Measurements from ENCODE around the gene ZNF431.
"Not testable (repeated sequence)": the region's sequence is repeated elsewhere in the genome, so short reads cannot be mapped to it uniquely, and the experiment has no call there.

Gene ZNF431

DNA sequence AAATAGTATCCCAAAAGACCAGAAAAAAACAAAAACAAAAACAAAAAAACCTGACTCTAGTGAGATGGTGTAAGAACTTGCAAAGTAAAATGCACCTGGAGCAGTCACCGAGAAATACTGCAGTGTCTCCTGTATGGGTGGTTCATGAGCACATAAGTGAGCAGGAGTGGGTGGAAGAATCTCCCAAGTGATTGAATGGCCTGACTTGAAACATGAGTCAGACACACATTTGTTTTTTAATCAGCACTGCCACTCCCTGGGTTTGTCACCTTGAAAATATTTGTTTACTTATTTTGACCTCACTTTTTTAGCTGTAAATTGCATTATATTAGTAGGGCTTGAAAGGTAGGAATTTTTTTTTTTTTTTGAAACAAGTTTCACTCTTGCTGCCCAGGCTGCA is 2.0 kb downstream of the ZNF431 start:
- DNase-seq (ENCODE audit: extremely low read depth in 1 of 2, low read depth in 1 of 2) = no peak

DNA sequence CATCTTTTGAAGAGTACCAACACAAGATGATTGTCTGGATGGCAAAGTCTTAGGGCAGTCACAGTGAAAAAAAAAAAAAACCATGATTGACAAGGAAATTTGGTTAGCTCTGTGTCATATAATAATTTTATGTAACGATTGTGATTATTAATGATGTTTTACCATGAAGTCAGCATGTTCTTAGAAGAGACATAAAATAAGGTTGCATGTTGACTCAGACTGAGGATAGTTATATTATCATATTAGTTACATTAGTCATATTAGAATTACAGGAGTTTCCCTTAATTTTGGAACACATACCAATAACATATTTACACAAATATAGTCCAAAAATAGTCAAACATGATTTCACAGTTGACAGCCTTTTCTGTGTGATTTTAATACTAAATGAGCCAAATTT is 5.7 kb downstream of the ZNF431 start:
- DNase-seq (ENCODE audit: extremely low read depth in 1 of 2, low read depth in 1 of 2) = no peak

DNA sequence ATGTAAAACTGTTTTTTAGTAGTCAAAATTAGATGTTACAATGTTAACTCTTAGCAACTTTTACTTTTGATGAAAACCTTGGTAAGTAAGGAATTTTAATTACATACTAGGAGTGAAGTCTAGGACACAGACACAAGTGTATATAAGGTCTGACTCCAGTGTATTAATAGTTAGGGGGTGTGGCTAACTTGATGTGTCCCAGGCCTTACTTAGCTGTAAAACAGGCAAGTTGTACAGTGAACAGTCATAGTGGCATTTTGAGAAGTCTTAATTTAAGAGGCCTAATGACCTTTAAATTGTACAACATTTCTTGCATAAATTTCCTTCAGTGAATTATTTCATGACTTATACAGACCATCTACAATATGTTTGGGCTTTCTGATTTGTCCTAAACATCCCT is 6.8 kb downstream of the ZNF431 start:
- DNase-seq (ENCODE audit: extremely low read depth in 1 of 2, low read depth in 1 of 2) = no peak

DNA sequence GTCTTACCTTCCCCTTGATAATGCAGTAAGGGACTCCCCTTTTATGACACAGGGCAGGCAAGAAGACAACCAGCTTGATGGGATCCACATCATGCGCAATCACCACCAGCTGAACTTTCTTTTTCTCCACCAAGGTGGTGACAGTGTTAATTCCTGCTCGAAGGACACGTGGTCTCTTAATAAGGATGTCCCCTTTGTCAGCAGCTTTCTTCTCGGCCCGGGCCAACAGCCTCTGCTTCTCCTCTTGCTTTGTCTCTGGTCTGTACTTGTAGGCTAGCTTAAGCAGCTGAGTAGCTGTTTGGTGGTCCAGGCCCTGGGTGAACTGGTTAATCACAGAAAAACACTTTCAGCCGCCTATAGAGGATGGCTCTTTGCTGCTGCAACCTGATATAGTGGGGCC is 8.0 kb downstream of the ZNF431 start:
- no peak for DNase-seq (ENCODE audit: extremely low read depth in 1 of 2, low read depth in 1 of 2)

DNA sequence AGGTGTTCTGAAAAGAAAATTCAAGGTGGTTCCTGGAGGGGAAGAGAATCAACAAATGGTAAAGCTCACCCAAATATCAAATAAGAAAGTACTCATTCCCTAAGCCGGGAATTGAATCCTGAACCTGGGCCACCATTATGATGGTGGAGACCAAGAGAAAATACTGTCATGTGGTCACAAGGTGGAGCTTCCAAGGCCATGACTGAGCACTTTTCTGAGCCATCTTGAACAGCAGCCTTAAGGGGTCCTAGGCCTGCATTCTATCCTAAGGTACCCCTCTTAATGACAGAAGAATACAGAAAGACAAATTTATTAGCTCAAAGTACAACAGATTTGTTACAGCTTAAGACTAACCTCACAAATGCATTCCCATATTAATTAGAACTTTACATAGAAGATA is 9.6 kb downstream of the ZNF431 start:
- no peak for DNase-seq (ENCODE audit: extremely low read depth in 1 of 2, low read depth in 1 of 2)

DNA sequence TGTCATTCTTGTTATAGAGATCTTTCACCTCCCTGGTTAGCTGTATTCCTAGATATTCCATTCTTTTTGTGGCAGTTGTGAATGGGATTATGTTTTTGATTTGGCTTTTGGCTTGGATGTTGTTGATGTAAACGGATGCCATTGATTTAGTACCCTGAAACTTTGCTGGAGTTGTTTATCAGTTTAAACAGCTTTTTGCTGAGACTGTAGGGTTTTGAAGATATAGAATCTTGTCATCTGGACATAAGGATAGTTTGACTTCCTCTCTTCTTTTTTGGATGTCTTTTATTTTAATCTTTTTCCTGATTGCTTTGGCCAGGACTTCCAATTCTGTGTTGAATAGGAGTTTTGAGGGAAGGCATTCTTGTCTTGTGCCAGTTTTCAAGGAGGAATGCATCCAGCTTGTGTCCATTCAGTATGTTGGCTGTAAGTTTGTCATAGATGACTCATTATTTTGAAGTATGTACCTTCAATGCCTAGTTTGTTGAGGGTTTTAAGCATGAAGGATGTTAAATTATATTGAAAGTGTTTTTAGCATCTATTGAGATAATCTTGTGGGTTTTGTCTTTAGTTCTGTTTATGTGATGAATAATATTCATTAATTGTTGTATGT is 16.8 kb downstream of the ZNF431 start:
- DNase-seq (ENCODE audit: extremely low read depth in 1 of 2, low read depth in 1 of 2) = no peak

DNA sequence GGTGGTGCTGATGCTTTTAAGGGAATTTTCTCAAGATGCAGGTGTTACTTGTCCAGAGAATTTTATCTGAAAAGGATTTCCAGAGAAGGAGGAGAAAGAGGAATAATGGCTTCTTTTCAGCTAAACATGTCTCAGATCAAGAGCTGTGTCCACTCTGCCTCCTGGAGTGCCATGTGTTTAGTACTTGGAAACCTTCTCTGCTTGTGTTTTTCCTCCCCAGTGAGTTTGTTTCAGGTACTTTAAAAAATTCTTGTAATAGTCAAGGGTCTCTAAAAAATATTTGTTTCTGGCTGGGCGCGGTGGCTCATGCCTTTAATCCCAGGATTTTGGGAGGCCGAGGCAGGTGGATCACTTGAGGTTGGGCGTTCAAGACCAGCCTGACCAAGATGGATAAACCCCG is 22.7 kb downstream of the ZNF431 start:
- no peak for DNase-seq (ENCODE audit: extremely low read depth in 1 of 2, low read depth in 1 of 2)

DNA sequence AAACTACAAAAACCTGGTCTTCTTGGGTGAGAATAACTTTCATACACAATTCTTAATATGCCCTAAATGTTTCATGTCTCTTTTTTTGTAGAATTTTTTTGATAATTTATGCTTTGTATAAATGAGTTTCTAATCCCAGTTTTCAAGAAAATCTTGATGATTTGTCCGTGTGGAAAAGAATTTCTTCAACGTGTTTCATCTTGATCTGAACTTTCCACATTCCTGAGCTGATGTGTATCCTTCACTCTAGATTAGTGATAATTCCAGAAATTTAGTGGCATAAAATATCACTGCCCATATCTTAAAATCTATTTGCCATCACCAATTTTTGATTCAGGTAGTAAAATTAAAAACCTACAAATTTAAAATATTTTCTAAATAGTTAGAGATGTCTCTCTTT is 24.6 kb downstream of the ZNF431 start:
- DNase-seq (ENCODE audit: extremely low read depth in 1 of 2, low read depth in 1 of 2) = no peak

DNA sequence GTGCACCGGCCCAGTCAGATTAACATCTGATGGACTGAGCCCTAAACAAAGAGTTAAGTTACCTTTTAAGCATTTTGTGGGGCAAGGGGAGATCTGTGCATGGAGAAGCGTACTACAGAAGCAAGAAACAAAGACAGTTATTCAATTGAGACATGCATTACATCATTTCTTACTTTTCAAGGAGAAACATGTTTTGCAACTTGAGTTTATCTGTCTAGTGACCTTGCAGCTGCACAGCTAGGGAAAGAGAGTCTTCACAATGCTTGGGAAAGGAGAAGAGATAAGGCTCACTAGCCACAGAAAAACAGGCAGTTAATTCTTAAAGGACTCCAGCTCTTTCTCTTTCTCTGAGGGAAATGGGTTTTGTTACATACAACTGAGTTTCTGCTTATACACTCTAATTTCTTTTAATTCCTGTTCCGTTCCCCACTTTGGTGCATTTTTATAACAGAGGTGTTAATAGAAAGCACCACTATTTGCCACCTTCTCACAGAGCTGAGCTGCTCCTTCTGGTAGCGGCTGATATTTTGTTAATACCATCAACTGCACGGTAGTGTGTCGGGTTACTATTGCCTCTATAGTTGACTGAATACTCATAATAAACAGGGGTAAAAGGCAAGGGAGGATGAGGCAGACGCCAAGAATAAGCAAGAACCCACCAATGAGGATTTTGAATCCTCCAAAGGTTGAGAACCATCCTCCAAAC is 55.9 kb downstream of the ZNF431 start:
- no peak for DNase-seq (ENCODE audit: extremely low read depth in 1 of 2, low read depth in 1 of 2)

DNA sequence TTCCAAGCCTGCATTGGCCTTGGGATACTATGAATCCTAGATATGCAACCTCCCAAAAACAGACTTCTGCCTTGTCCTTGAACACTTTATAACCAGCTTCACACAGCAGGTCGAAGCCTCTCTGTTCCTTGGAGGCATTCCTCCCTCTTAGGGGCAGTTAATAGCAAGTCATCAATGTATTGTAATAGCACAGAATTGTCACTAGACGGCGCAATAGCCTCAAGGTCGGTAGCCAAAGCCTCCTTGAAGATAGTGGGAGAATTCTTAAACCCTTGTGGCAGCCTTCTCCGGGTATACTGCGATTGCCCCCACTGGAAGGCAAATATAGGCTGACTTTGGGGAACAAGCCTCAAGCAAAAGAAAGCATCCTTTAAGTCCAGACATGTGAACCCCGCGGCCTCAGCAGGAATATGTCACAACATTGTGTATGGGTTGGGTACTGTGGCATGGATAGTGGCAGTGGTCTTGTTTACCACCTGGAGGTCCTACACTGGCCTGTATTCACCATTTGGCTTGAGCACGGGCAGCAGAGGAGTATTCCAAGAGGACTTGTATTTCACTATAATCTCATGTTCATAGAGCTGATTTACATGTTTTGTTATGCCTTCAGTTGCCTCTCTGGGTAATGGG is 61.1 kb downstream of the ZNF431 start:
- DNase-seq (ENCODE audit: extremely low read depth in 1 of 2, low read depth in 1 of 2) = no peak

DNA sequence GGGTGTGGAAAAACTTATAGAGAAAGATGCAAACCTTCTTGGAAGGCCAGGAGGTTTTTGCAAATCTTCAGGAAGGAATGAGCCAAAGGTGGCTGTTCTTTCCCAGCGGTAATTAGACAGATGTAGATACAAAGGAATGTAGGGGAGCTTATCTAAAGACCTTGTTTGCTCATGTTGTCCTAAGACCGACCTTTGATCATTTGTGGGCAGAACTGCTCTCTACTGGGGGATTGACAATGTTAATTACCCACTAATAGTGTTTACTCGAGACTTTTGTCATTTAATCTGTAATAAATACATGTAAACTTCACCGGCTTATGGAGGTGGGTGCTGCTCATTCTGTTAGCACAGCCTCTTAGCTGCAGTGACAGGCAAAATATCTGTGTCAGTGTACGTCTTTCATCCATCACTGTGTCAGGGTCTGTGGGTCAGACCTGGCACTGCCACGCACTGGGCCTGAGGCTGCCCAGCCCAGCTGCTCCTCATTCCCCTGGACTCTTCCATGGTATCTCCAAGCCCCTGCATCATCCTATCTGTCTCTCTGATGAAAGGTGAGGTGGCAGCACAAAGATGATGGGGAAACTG is 68.3 kb downstream of the ZNF431 start:
- no peak for DNase-seq (ENCODE audit: extremely low read depth in 1 of 2, low read depth in 1 of 2)

DNA sequence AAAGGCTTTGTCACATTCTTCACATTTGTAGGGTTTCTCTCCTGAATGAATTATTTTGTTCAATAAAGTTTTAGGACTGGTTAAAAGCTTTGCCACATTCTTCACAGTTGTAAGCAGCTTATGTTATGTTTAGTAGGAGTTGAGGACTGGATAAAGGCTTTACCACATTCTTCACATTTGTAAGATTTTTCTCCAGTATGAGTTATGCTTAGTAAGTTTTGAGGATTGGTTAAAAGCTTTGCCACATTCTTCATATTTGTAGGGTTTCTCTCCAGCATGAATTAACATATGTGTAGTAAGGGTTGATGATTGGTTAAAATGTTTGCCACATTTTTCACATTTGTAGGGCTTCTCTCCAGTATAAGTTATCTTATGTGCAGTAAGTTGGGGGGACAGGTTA is 79.9 kb downstream of the ZNF431 start:
- no peak for DNase-seq (ENCODE audit: extremely low read depth in 1 of 2, low read depth in 1 of 2)

DNA sequence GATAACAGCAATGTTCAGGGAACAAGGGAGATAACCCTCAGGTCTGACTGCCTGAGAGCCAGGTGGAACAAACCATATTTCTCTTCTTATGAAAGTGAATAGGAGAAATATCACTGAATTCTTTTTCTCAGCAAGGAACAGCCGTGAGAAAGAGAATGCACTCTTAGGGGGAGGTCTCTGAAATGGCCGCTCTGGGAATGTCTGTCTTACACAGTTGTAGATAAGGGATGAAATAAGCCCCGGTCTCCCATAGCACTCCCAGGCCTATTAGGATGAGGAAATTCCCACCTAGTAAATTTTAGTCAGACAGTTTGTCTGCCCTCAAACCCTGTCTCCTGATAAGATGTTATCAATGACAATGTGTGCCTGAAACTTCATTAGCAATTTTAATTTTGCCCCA is 88.1 kb downstream of the ZNF431 start:
- DNase-seq (ENCODE audit: extremely low read depth in 1 of 2, low read depth in 1 of 2) = not testable (repeated sequence)

DNA sequence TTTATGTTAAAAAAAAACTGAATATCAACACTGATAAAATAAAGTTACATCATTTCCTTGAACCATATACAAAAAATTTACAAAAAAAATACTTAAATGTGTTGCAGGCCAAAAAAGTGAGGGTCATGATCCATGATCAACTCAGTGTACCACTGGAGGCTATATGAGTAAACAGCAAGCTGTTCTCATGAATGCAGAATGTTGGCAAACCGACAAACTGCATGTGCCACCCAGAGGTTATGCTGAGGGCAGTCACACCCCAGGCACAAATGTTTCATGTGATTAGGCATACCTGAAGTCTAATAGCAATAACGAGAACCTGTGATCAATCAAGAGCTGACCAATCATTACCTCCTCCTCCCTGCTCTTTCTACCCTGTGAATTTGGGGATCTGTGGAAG is 91.9 kb downstream of the ZNF431 start:
- DNase-seq (ENCODE audit: extremely low read depth in 1 of 2, low read depth in 1 of 2) = no peak

DNA sequence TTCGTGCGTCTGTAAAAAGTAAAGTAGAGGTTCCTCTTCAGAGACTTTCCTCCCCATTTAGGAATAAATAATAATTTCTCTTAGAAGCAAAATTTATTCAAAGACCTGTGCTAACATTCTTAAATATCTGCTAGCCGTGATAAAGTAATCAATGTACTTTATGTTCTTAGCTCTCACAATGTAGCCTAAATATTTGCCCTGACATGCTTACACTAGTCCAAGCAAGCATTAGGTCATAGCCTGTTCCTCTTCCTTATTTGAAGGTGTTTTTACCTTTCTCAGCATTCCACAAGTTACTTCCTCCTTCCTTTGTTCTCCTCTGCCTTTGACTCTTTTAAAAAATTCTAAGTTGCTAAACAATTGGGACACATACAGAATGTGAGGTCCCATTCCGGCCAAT is 94.9 kb downstream of the ZNF431 start:
- DNase-seq (ENCODE audit: extremely low read depth in 1 of 2, low read depth in 1 of 2) = not testable (repeated sequence)

DNA sequence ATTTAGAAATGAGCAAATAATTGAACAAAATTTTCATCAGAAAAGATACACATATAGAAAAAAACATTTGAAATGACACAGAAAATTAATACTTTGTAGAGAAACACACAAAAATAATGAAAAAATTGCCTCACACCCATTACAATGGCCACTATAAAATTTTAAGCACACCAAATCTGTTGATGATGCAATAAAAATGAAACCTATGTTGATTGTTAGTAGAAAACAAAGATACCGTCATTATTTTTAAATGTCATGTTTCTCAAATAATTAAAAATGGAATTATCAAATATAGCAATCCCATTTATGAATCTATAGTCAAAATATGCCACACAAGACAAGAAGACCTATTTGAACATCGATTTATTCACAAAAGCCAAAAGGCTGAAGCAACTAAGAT is 96.8 kb downstream of the ZNF431 start:
- no peak for DNase-seq (ENCODE audit: extremely low read depth in 1 of 2, low read depth in 1 of 2)
